M059J (cell line): ENCODE measurements around the gene FAM236A. TPM values are rescaled to one million over a fixed set of nuclear protein-coding genes. Genes with fewer than 3 reads are reported as not detected.
"Not testable (repeated sequence)": the region's sequence is repeated elsewhere in the genome, so short reads cannot be mapped to it uniquely, and the experiment has no call there.

ENCODE experiments used
- DNase-seq: peaks from one replicate; pipeline ENCODE4 v3.0.0-alpha.2; 2012; ENCODE audit warnings: low read depth
- total RNA-seq: library from RNA; depleted of rRNA; stranded (reverse); fragments of >200 nt; shearing (Covaris generic); gene quantifications from 2 replicates; pipeline ENCODE4 v1.2.3, GENCODE V29; 2014; rRNA removed

Gene FAM236A
- total RNA-seq: not detected in 2 replicates

DNA sequence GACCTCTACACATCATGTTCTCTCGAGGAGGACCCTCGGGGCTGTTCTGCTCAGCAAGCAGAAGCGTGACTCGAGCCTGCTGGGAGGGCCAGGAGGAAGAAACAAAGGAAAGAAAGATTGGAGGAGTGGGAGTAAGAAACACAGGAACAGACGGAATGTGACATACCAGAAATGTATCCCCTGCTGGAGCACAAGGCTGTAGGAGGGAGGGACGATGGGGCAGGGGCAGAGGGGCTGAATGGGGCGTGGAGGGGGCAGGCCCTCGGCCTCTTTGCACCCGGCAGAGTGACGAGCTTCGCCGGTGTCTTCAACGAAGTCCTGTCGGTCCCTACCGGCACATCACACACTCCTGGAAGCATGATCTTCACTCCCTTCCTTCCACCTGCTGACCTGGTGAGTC, at the start of gene FAM236A:
FAM236A (plus strand) TSS at position 301 of the 400 bp plus-strand sequence; CDS start at position 358, 57 bp downstream.
- DNase-seq: not testable (repeated sequence)

DNA sequence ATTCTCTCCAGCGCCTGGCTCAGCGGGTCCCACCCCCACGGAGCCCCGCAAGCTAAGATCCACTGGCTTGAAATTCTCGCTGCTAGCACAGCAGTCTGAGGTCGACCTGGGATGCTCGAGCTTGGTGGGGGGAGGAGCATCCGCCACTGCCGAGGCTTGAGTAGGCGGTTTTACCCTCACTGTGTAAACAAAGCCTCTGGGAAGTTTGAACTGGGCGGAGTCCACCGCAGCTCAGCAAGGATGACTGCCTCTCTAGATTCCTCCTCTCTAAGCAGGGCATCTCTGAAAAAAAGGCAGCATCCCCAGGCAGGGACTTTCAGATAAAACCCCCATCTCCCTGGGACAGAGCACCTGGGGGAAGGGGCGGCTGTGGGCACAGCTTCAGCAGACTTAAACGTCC, 48.3 kb upstream of the FAM236A start:
- DNase-seq: not testable (repeated sequence)

DNA sequence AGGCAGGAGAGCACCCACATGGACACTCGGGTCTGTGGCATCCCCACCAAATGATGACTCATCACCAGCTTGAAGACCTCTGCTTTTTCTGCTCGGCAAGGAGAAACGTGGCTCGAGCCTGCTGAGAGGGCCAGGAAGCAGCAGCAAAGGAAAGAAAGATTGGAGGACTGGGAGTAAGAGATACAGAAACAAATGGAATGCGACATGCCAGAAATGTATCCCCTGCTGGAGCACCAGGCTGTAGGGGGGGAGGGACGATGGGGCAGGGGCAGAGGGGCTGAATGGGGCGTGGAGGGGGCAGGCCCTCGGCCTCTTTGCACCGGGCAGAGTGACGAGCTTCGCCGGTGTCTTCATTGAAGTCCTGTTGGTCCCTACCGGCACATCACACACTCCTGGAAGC, 25.7 kb upstream of the FAM236A start, which contains the start of gene FAM236C:
FAM236C (plus strand) TSS at position 301 of the 400 bp plus-strand sequence. CDS start 100 bp downstream, outside the sequence.
- DNase-seq: not testable (repeated sequence)

DNA sequence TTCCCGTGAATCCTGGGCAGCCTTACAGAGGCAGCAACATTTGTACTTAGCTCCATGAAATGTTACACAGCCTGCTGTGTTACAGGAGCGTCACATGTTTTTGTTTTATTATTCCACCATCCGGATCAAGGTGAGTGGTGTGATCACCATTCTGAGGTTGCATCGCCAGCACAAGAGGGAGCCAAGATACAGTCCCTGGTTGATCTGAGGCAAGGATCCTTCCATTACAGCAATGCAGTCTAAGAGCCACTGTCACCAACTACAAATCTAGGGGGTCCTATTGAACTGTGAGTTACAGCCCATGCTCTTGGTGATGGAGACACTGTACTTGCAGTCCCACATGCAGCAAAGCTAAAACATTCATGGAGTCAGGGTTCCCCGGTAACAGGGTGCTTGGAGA, 21.9 kb upstream of the FAM236A start:
- not testable (repeated sequence) for DNase-seq

DNA sequence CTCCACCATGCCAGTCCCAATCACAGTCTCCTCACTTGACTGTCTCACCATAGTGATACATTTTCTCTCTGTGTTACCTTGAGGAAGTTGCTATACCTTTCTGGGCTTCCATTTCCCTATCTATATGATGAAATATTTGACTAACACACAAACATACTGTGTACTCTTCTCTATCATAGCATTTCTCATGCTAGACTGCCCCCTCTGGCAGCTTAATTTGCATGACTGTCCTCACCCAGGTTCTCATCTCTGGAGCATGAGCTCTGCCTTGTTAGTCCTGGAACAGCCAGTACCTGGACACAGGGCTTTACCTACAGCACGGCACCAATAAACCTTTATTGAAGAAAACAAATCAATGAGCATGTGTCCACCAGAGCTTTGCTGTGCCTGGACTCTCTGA, 5.7 kb upstream of the FAM236A start:
- not testable (repeated sequence) for DNase-seq

DNA sequence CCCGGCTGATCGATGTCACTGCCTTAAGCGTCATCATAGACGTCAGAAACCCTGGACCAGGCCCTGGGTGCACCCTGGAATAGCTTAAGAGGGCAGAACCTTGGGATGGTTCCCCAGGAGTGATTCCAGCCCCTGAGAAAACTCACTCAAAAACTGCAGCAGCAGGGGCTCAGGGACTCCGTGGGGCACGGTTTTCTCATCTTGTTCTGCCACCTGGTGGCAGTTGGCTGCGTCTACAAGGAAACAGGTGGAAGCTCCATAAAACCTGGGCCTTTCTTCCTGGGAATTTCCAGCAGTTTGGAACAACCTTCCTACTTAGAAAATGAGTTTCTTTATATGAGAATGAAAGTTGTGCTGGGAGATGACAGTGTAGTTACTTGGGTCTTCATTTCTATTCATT, 1.6 kb upstream of the FAM236A start:
- not testable (repeated sequence) for DNase-seq

DNA sequence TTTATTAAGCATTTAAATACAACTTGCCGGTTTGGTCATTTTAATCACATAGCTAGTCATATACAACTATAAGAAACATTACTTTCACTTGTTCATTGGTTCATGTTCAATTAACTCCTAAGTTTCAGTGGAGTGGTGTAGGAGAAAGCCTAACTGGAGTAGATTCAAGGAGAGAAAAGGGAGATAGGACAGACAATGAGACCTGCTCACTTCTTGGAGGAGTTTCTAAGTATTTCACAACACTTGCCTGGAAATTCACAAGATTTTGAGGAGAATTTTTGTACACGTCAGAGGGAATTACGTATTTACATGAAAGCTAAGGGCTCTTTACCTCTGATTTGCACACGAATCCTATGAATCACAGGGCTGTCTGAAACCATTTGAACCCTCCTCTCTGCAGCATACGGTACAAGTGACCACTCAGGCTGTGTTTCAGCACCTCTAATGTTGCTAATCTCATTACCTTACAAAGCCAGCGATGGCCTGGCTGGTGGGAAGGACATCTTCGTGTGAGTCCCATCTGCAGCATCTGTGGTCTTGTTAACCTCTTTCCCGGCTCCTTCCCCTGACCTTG, 1.0 kb upstream of the FAM236A start:
- not testable (repeated sequence) for DNase-seq

DNA sequence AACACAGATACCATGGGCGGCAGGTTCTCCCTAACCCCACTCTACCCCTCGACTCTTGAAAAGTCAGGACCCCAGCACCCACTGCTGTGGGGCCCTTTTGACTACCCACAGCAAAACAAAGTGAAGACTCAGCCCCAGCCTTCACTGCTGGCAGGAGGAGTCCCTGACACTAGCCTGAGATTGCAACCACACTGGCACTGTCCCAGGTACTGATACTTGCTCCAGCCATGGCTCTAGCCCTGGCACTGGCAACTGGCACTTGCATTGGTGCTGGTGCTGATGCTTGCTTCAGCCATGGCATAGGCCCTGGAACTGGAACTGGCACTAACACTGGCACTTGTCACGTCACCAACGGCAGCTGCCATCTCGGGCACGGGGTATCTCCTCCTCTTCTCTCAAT, 4.3 kb downstream of the FAM236A start:
- DNase-seq: not testable (repeated sequence)

DNA sequence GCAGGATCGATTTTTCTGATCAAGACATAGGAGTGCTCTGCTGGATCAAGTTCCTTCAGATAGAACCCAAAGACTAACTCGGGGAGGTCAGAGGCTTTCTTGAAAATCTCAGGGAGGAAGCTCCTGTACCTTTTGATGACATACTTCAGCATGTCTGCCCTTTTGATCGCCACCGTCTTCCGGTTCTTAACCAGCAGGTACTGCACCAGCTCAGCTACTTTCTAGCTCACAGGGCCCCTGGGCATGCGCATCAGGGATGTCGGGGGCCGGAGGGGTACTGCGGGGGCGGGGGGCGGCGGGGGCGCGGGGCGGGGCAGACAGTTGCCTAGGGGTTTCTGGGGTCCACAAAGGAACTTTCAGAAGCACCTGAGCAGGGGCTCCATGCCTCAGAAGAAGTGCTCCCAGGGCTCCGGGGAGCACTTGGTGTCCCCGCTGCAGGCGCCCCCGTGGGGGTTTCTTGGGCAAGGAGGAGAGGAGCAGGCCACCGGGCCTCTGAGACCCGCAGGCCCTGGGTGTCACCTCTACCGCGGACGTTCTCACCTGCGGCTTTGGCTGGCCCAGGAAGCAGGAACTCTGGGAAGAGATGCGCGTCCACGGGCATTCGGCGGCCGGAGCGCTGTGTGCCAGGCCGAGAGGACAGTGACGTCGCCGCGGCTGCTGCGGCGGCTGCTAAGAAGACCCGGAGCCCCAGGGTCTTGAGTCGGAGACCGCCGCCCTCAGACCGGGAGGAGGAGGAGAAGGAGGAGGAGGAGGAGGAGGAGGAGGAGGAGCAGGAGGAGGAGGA, 5.2 kb downstream of the FAM236A start:
- DNase-seq: not testable (repeated sequence)

DNA sequence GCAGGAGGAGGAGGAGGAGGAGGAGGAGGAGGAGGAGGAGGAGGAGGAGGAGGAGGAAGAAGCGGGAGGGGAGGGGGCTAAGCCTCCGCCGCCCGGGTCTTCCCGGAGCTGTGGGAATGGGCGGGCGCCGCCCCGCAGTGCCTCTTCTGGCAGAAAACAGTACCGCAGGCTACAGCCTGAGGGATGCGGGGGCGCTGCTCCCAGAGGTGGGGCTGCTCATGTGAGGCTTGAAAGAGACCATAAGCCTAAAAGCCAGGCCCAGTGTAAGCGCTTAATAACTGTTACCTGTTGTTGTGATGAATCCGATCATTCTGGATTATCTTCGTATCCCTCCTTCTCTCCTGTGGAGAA, 5.8 kb downstream of the FAM236A start, which contains the start of gene DMRTC1:
DMRTC1 (minus strand) TSS at position 19 of the 351 bp plus-strand sequence. CDS start 68,143 bp downstream, outside the sequence.
- not testable (repeated sequence) for DNase-seq

DNA sequence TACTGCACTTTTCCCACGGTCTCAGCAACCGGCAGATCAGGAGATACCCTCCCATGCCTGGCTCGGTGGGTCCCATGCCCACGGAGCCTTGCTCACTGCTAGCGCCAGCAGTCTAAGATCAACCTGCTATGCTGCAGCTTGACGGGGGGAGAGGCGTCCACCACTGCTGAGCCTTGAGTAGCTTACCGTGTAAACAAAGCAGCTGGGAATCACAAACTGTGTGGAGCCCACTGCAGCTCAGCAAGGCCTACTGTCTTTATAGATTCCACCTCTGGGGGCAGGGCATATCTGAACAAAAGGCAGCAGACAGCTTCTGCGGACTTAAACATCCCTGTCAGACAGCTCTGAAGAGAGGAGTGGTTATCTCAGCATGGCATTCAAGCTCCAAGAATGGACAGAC, 22.0 kb downstream of the FAM236A start:
- DNase-seq: not testable (repeated sequence)

DNA sequence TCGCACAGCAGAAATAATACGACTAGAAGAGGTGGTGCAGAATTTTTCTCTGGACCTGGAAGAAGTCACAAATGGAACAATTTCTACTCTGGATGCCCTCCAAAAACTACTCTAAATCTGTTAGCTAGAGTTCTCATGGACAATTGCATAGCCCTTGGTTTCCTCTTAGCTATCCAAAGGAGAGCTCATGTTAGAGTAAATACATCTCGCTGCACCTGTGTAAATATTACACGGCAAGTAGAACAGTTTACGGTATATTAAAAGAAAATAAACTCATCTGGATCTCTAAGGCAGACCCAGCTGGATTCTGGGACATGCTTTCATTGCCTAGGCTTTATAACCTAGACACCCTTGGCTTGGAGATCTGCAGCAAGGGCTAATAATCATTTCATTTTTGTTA, 33.9 kb downstream of the FAM236A start:
- not testable (repeated sequence) for DNase-seq

DNA sequence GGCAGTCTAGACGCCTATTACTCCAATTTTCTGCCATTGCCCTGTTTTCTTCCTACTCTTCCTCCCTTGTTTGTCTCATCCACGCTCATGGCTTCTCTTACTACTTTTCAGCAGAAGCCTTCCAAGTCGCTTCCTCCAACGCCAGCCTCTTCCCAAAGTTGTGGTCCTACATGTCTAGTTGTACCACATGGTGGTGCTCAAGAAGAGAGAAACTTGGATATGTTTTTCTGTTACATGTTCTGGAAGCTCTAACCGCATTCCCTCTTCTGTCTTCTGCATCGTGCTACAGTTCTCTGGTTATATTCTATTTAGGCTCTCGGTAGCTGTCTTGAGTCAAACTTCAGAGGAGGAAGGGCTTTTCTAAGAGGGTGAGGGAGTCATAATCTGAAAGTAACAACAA, 36.9 kb downstream of the FAM236A start:
- DNase-seq: not testable (repeated sequence)

DNA sequence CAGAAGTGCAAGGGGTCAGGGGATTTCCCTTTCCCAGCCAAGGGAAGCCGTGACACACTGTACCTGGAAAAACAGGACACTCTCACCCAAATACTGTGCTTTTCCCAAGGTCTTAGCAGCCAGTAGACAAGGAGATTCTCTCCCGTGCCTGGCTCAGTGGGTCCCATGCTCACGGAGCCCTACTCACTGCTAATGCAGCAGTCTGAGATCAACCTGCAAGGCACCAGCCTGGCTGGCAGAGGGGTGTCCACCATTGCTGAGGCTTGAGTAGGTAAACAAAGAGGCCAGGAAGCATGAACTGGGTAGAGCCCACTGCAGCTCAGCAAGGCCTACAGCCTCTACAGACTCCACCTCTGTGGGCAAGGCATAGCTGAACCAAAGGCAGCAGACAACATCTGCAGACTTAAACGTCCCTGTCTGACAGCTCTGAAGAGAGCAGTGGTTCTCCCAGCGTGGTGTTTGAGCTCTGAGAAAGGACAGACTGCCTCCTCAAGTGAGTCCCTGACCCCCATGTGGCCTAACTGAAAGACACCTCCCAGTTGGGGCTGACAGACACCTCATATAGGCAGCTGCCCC, 43.0 kb downstream of the FAM236A start:
- DNase-seq: not testable (repeated sequence)

Other genes starting within 250 kb of the FAM236A start
- 0.12 and 0.20 TPM in 2 replicates for gene PHKA1, start 223.9 kb upstream of the FAM236A start, total RNA-seq
- not detected in 2 replicates for gene DMRTC1B, start 161.3 kb upstream of the FAM236A start, total RNA-seq
- gene FAM236B, start 155.5 kb upstream of the FAM236A start, total RNA-seq: not detected in 2 replicates
- not detected in 2 replicates for gene FAM236D, start 130.0 kb upstream of the FAM236A start, total RNA-seq
- not detected in 2 replicates for gene FAM236C, start 25.6 kb upstream of the FAM236A start, total RNA-seq
- not detected in 2 replicates for gene DMRTC1, start 5.6 kb downstream of the FAM236A start, total RNA-seq
- not detected in 2 replicates for gene PABPC1L2B, start 64.7 kb downstream of the FAM236A start, total RNA-seq
- not detected in 2 replicates for gene PABPC1L2A, start 141.3 kb downstream of the FAM236A start, total RNA-seq